ENCODE results near the gene GAD1. TPM values are rescaled to one million over a fixed set of nuclear protein-coding genes. Genes with fewer than 3 reads are reported as not detected.

GAD1 gene
- total and polyA plus RNA-seq, 2 experiments from 2014 or later, result 0.49 to 2.6 TPM

- no peaks in the 10 kb centered on the region for H3K9me2 ChIP-seq (ENCODE audit: insufficient read depth)
- no peaks in the 10 kb centered on the region for H3K9me3 ChIP-seq (ENCODE audit: low read depth)
- H2AFZ ChIP-seq, result peak overlapping the region; percentile 71
- peak overlapping the region; percentile 74 for H3K4me2 ChIP-seq (ENCODE audit: unreplicated experiment)
- H3K4me3 ChIP-seq, result peak overlapping the region; percentile 52
- TF ChIP-seq EZH2phosphoT487 (IDR thresholded peaks at IDR 0.05; ENCODE audit: insufficient read depth, low read depth) (peak; percentile 63; the same call in 1 of the 2 replicates), EZH2 (IDR thresholded peaks at IDR 0.05; ENCODE audit: insufficient read depth, poor library complexity, severe bottlenecking) (no peak)
- no peaks in the 10 kb centered on the region for H3K36me3 ChIP-seq (ENCODE audit: low read depth)
- WGBS, 2 experiments (ENCODE audit: low coverage in 1 of 2, low lambda C conversion rate in 2 of 2, missing lambda C conversion rate in 2 of 2), result 16 to 23% methylated on average over 39 to 43 of the region's 43 CpGs
- in situ Hi-C loops (cut with MboI), result loop anchor here (25.0 kb wide), 1 partner anchor 410 kb away; no protein-coding TSS in a partner anchor
- H3K79me2 ChIP-seq (ENCODE audit: insufficient read depth), result no peaks in the 10 kb centered on the region
- no peaks in the 10 kb centered on the region; the same call in 1 of the 2 replicates for H3K4me1 ChIP-seq (ENCODE audit: insufficient read depth)
- peak; percentile 14 for DNase-seq
- H3K9ac ChIP-seq, result no peak overlapping the region
- H4K20me1 ChIP-seq (ENCODE audit: insufficient read depth), result no peaks in the 10 kb centered on the region
- H3F3A ChIP-seq (ENCODE audit: insufficient read depth), result no peaks in the 10 kb centered on the region
- H3K27me3 ChIP-seq (replicated peaks; ENCODE audit: insufficient read depth), result peaks cover 64% of the 10 kb centered on the region
- H3K27ac ChIP-seq, result no peak overlapping the region
Measured at GRCh38 chr2:170822290-170823087, 5.8 kb downstream of the GAD1 start.

GRCh38 chr2:170823088-170823897 is 6.6 kb downstream of the GAD1 start:
- H3K4me2 ChIP-seq (ENCODE audit: unreplicated experiment), result peak overlapping the region; percentile 74
- no peaks in the 10 kb centered on the region for H4K20me1 ChIP-seq (ENCODE audit: insufficient read depth)
- WGBS, 2 experiments (ENCODE audit: low coverage in 1 of 2, low lambda C conversion rate in 2 of 2, missing lambda C conversion rate in 2 of 2), result 3% methylated on average over 50 to 52 of the region's 61 CpGs
- no peaks in the 10 kb centered on the region for H3K9me3 ChIP-seq (ENCODE audit: low read depth)
- peaks cover 65% of the 10 kb centered on the region for H3K27me3 ChIP-seq (replicated peaks; ENCODE audit: insufficient read depth)
- peak; percentile 39 for DNase-seq
- peak overlapping the region; percentile 52 for H3K4me3 ChIP-seq
- H3K4me1 ChIP-seq (ENCODE audit: insufficient read depth), result no peaks in the 10 kb centered on the region; the same call in 1 of the 2 replicates
- peak; percentile 19; the same call in 1 of the 2 replicates for TF ChIP-seq EZH2phosphoT487 (IDR thresholded peaks at IDR 0.05; ENCODE audit: insufficient read depth, low read depth)
- peak; percentile 81 for TF ChIP-seq EZH2 (IDR thresholded peaks at IDR 0.05; ENCODE audit: insufficient read depth, poor library complexity, severe bottlenecking)
- no peaks in the 10 kb centered on the region for H3K79me2 ChIP-seq (ENCODE audit: insufficient read depth)
- no peaks in the 10 kb centered on the region for H3K36me3 ChIP-seq (ENCODE audit: low read depth)
- in situ Hi-C loops (cut with MboI), result loop anchor here (25.0 kb wide), 1 partner anchor 411 kb away; no protein-coding TSS in a partner anchor
- no peaks in the 10 kb centered on the region for H3F3A ChIP-seq (ENCODE audit: insufficient read depth)
- no peak overlapping the region for H3K27ac ChIP-seq
- no peaks in the 10 kb centered on the region for H3K9me2 ChIP-seq (ENCODE audit: insufficient read depth)
- H2AFZ ChIP-seq, result peak overlapping the region; percentile 71
- H3K9ac ChIP-seq, result no peak overlapping the region

GRCh38 chr2:170823898-170824215 is 7.2 kb downstream of the GAD1 start:
- H3K79me2 ChIP-seq (ENCODE audit: insufficient read depth), result no peaks in the 10 kb centered on the region
- H3K9me2 ChIP-seq (ENCODE audit: insufficient read depth), result no peaks in the 10 kb centered on the region
- H3K36me3 ChIP-seq (ENCODE audit: low read depth), result no peaks in the 10 kb centered on the region
- H3K9ac ChIP-seq, result no peak overlapping the region
- H3K4me3 ChIP-seq, result no peak overlapping the region
- in situ Hi-C loops (cut with MboI), result loop anchor here (25.0 kb wide), 1 partner anchor 412 kb away; no protein-coding TSS in a partner anchor
- H2AFZ ChIP-seq, result no peak overlapping the region
- no peaks in the 10 kb centered on the region; the same call in 1 of the 2 replicates for H3K4me1 ChIP-seq (ENCODE audit: insufficient read depth)
- DNase-seq, result no peak
- 53 to 63% methylated on average over 10 to 11 of the region's 11 CpGs for whole genome bisulfite sequencing, 2 experiments (ENCODE audit: low coverage in 1 of 2, low lambda C conversion rate in 2 of 2, missing lambda C conversion rate in 2 of 2)
- H3K27ac ChIP-seq, result no peak overlapping the region
- TF ChIP-seq EZH2phosphoT487 (IDR thresholded peaks at IDR 0.05; ENCODE audit: insufficient read depth, low read depth), result no peak
- TF ChIP-seq EZH2 (IDR thresholded peaks at IDR 0.05; ENCODE audit: insufficient read depth, poor library complexity, severe bottlenecking), result no peak
- H4K20me1 ChIP-seq (ENCODE audit: insufficient read depth), result no peaks in the 10 kb centered on the region
- H3K27me3 ChIP-seq (replicated peaks; ENCODE audit: insufficient read depth), result peaks cover 60% of the 10 kb centered on the region
- no peaks in the 10 kb centered on the region for H3K9me3 ChIP-seq (ENCODE audit: low read depth)
- no peak overlapping the region for H3K4me2 ChIP-seq (ENCODE audit: unreplicated experiment)
- H3F3A ChIP-seq (ENCODE audit: insufficient read depth), result no peaks in the 10 kb centered on the region

- Histone ChIP-seq H3K27me3 (replicated peaks; ENCODE audit: insufficient read depth) (peaks cover 52% of the 10 kb centered on the region), H3K27ac (no peak overlapping the region), H3K4me1 (ENCODE audit: insufficient read depth) (no peaks in the 10 kb centered on the region; the same call in 1 of the 2 replicates), H3F3A (ENCODE audit: insufficient read depth) (no peaks in the 10 kb centered on the region), H4K20me1 (ENCODE audit: insufficient read depth) (no peaks in the 10 kb centered on the region), H3K4me2 (ENCODE audit: unreplicated experiment) (no peak overlapping the region), H3K36me3 (ENCODE audit: low read depth) (no peaks in the 10 kb centered on the region), H2AFZ (no peak overlapping the region), H3K9me2 (ENCODE audit: insufficient read depth) (no peaks in the 10 kb centered on the region), H3K79me2 (ENCODE audit: insufficient read depth) (no peaks in the 10 kb centered on the region), H3K9ac (no peak overlapping the region), H3K4me3 (no peak overlapping the region), H3K9me3 (ENCODE audit: low read depth) (no peaks in the 10 kb centered on the region)
- DNase-seq, result peak; percentile 46
- 54 to 63% methylated on average over 2 of the region's 2 CpGs for WGBS, 2 experiments (ENCODE audit: low coverage in 1 of 2, low lambda C conversion rate in 2 of 2, missing lambda C conversion rate in 2 of 2)
- in situ Hi-C loops (cut with MboI), result loop anchor here (25.0 kb wide), 2 partner anchors 412 to 1362 kb away; no protein-coding TSS in a partner anchor
- no peak for TF ChIP-seq EZH2phosphoT487 (IDR thresholded peaks at IDR 0.05; ENCODE audit: insufficient read depth, low read depth)
- TF ChIP-seq EZH2 (IDR thresholded peaks at IDR 0.05; ENCODE audit: insufficient read depth, poor library complexity, severe bottlenecking), result no peak
Measured at GRCh38 chr2:170824526-170825015, 7.9 kb downstream of the GAD1 start.
